SH-SY5Y (cell line): ENCODE results near the gene SLC6A13.

ENCODE experiments used
- GATA2 ChIP-seq: IDR thresholded peaks from 2 replicates; pipeline ENCODE4 v1.6.1; 2011; ENCODE audit warnings: mild to moderate bottlenecking, low read depth, low read length
- GATA3 ChIP-seq: IDR thresholded peaks from 2 replicates; pipeline ENCODE4 v1.6.1; 2011; ENCODE audit warnings: low read depth, mild to moderate bottlenecking, low read length, moderate library complexity

GRCh38 chr12:196436-196835, 66.2 kb downstream of the SLC6A13 start:
- TF ChIP-seq GATA2, result no peak
- TF ChIP-seq GATA3, result no peak
